Suppressor macrophage (primary cell): ENCODE results near the gene SAMSN1.

Source experiments
- DNase-seq, 4 experiments: peaks; one replicate each; pipeline ENCODE4 v3.0.0-alpha.2; 2020 to 2022

Gene SAMSN1

DNA sequence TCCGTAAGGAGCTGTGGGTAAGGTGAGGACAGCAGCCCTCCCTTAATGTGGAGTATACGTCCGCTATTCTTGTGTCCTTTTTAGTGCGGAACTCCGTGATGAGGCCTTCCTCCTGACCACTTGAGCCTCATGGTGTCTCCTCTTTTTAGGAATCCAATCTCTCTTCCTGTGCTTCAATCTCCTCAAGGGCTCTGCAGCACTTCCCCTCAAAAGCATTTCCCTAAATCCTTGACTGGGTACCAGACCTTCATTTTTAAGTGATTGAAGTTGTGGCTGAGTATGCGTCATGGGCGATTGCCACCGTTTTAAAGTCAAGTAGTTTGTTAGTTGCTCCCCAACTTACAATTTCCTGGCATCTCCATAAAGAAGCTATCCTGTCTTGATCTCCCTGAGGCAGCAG is 62.8 kb downstream of the SAMSN1 start:
- peak; percentile 21 to 61 (median 46) for DNase-seq

- DNase-seq = peak; percentile 65 to 94 (median 85)
Measured at GRCh38 chr21:14482165-14482564, 64.0 kb downstream of the SAMSN1 start.

DNA sequence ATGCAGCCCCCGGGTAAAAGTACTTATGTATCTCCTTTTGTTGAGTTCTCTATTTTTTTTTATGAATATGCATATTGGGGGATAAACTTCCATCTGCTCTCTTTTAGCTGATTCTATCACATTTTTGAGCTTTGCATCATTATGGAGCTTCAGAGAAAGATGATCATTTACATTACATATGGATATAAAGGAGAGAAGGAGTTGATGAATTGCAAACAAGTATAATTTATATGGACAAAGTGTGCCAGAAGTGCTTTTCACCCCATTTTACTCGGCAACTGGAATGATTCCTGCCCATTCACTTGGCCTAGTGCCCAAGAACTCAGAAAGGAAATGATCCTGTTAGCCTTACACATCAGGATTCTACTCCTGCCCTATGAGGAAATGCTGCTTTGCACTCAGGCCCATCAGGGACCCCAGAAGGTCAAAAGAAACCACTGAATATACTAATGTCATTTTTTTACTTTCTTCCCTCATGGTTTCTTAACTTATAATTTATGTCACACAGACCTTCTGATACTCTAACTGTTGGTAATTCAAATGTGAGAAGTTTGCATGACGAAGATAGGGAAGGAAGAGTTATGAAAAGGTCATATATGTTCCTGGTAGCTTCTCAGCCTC is 65.6 kb downstream of the SAMSN1 start:
- peak; percentile 66 to 92 (median 82) for DNase-seq

DNA sequence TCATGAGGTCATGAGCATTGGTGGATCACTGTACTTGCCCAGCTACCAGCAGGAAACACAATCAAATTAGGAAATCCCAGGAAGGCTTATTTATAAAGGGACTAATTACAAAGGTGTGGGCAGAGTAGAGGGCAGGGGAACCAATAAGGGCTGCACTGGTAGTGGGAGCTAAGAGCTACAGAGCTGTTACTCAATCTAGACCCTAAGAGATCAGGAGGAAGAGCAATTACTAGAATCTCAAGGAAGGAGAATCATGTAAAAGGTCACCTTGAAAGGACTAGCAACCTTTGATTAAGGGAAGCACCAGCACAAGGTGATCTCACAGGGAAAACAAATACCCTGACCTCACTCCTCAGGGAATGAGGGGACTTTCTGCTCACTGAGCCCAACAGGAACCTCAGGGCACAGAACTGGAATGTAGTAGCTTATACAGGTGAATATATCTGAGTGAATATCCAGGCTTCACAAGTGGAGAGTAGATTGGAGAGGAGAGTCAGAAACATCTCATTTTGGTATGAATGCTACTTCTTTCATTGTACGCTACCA is 66.8 kb downstream of the SAMSN1 start:
- DNase-seq = peak; percentile 16 to 67 (median 28)

GRCh38 chr21:14477841-14478240 is 68.3 kb downstream of the SAMSN1 start:
- peak in 2 of 4 experiments; percentile 54 to 56 for DNase-seq

DNA sequence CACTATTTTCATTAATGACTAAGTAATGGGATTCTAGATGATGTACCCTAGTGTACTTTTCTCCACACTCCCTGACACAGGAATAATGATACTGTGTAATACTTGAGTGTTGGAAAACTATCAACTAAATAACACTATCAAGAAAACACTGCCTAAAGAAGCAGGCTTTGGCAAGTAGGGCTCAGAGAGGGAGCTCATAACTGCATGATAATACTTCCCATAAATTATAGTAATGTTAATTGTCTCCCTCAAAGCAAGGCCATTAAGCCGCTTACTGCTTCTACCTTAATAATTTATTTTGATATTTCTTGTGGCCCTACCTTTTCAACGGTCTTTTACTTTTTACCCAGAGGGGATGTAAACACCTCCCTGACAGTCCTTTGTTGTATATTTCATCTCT is 69.0 kb downstream of the SAMSN1 start:
- no peak for DNase-seq

DNA sequence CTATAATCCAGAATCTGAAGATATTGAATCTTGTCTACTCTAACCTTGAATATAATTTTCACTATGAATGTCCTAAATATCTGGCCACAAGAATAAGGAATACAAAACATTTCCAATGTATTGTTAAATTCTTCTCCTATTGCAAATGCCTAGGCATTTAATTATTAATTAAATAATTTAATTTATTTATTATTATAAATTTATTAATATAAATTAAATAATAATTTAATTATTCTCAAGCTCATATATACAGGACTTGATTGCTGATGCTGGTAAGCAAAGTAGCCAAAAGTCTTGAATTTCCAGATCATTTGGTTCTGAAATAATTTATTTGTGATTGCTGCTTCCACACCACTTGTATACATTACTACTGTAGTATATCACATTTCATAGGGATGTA is 71.1 kb downstream of the SAMSN1 start:
- no peak for DNase-seq

DNA sequence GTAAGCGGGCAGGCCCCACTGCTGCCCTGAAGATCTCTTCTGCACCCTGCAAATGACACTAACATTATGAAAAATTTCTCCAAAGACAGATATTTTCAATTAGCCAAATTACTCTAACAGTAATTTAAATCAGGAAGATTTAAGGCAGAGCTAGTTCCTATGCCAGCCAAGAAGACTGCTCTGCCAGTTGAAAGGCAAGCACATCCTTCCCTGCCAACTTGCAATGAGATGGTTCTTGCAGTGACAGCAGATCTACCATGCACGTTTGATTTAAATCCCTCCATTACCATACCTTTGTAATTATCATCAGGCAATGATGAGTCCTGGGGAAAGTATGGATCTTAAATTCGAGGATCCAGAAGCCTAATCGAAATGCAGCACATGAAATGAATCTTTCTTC is 76.5 kb downstream of the SAMSN1 start:
- DNase-seq = no peak

DNA sequence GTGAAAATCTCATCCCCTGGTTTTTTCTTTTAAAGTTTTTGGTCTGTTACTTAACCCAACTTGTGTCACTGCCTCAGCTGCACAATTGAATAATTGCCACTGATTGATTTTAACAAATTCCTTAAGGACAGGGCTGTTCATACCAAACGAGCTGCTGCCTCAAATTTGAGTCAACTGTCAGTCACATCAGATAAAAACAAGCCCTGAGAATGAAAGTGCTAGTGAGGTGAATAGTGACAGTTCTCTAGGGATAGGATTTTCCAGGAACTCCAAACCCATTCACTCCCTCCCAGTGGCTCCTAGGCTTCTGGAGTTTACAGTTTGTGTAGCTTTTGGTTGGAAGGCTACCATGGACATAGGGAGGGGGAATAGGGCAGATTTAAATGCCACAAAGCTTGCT is 79.4 kb downstream of the SAMSN1 start:
- DNase-seq = no peak

GRCh38 chr21:14457762-14458161 is 88.4 kb downstream of the SAMSN1 start:
- DNase-seq = no peak

DNA sequence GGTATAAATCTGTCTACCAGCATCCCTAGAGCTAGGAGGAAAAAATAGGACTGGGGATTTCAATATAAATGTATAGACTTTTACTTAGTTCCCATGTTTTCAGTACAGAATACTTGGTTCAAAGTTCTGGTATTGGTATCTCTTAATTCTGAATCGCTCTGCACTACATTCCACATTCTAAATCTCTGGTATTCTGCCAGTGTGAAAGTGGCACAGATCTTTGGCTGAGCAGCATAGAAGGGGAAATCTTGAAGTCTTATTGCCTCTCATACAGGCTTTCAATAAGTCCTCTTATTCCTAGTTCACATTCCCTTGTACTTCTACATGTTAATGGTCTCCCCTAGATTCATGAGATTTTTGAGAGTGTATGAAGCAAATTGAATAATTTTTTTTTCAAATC is 89.2 kb downstream of the SAMSN1 start:
- no peak for DNase-seq

DNA sequence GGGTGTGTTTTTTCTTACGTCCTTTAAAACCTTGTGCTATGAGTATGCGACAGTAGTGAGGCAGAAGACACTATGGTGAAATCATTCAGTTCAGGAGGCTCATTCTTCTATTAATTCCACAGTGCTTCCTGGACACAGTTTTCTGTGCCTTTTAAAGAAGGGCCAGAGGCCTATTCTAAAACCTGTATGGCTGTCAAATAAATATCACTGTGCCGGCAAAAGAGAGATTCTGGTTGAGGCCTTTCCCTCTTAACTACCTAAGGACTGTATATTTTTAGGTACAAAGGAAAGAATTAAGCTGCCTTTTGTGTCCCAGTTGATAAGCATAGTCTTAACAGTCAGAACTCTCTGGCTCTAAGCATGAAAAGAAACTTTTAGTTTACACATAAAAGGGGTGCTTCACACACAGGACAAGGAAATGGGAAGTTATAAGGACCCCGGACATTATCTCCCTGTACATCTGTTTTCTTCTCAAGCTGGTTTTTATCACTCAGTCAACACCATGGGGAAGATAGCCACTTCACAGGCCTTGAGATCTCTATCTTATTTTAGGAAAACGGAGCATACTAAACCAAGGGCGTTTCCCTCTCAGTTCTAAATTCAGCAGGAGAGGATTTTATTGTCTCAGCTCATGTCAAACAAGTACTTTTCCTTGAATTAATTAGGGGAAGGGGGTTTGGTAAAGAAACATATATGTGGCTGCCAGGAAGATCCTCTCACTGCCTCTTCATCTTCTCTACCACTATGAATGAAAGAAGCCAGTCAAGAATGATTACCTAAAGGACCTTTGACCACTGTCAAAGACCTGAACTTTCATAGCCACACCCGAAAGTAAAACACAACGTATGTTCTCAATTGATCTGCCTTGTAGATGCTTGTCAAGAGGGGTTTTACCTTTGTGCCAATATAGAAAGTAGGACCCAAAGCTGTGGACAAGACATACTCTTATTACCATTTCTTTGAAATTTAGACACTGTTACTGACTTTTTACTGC is 91.8 kb downstream of the SAMSN1 start:
- no peak for DNase-seq

GRCh38 chr21:14453339-14454015 is 92.6 kb downstream of the SAMSN1 start:
- no peak for DNase-seq

- no peak for DNase-seq
Measured at GRCh38 chr21:14452727-14453241, 93.3 kb downstream of the SAMSN1 start.

GRCh38 chr21:14452031-14452726 is 93.9 kb downstream of the SAMSN1 start:
- DNase-seq = no peak

GRCh38 chr21:14451546-14451945 is 94.6 kb downstream of the SAMSN1 start:
- DNase-seq = no peak

GRCh38 chr21:14448784-14449183 is 97.3 kb downstream of the SAMSN1 start:
- DNase-seq = no peak

GRCh38 chr21:14438211-14438610 is 107.9 kb downstream of the SAMSN1 start:
- DNase-seq = peak; percentile 48 to 65 (median 51)

GRCh38 chr21:14435423-14435822 is 110.7 kb downstream of the SAMSN1 start:
- DNase-seq = no peak
